Esophagus muscularis mucosa (tissue), 3 donors: ENCODE results near the gene PRKAR1B.

ENCODE experiments used
- CTCF ChIP-seq, 3 experiments: fragments of 200-600 bp in 2 of 3; fragments of 450-650 bp in 1 of 3; sonication (generic) in 2 of 3; IDR thresholded peaks; one replicate each; pipeline ENCODE4 v1.5.1; 2017 to 2019; ENCODE audit warnings: antibody characterized with exemption in 3 of 3, mild to moderate bottlenecking in 2 of 3, moderate library complexity in 1 of 3
- EP300 ChIP-seq: sonication (generic); formaldehyde crosslinking; IDR thresholded peaks from one replicate; pipeline ENCODE4 v1.6.1; 2017; ENCODE audit warnings: antibody characterized with exemption

GRCh38 chr7:573933-574381 lies 153.1 kb downstream of the PRKAR1B start:
- TF ChIP-seq CTCF (IDR thresholded peaks at IDR 0.05) (no peak), EP300 (no peak)
